K562 (cell line): ENCODE measurements around the gene NAA80. TPM values are rescaled to one million over a fixed set of nuclear protein-coding genes. Genes with fewer than 3 reads are reported as not detected.

Source experiments
- BDP1 ChIP-seq: IDR thresholded peaks from 3 replicates; pipeline ENCODE4 v1.6.1; 2011; ENCODE audit not compliant: insufficient read length, insufficient read depth
- CAMTA2 ChIP-seq: fragments of 250-450 bp; sonication (Bioruptor Pico); conservative IDR thresholded peaks from 2 replicates; pipeline ENCODE4 v1.5.1; 2022
- DDX20 ChIP-seq: fragments of 450-650 bp; IDR thresholded peaks from 2 replicates; pipeline ENCODE4 v1.6.1; 2016; ENCODE audit warnings: missing genetic modification characterization, low read depth, mild to moderate bottlenecking, missing compliant biosample characterization, moderate library complexity
- ESRRA ChIP-seq: fragments of 450-650 bp; IDR thresholded peaks from 2 replicates; pipeline ENCODE4 v1.6.1; 2014; ENCODE audit warnings: low read depth, mild to moderate bottlenecking, moderate library complexity, borderline replicate concordance
- ETV6 ChIP-seq, 3 experiments: fragments of 150-350 bp in 1 of 3; sonication (generic) in 1 of 3; formaldehyde crosslinking in 1 of 3; IDR thresholded peaks; 2 replicates each; pipeline versions ENCODE4 v1.6.1 to v1.8.0; 2014 to 2022; ENCODE audit warnings: borderline replicate concordance in 2 of 3, low read depth in 2 of 3, antibody characterized with exemption in 1 of 3, low read length in 1 of 3, mild to moderate bottlenecking in 1 of 3, missing genetic modification reagents in 1 of 3
- HDAC3 ChIP-seq: fragments of 450-650 bp; IDR thresholded peaks from 2 replicates; pipeline ENCODE4 v1.6.1; 2018; ENCODE audit warnings: borderline replicate concordance, mild to moderate bottlenecking, moderate library complexity; ENCODE audit not compliant: partially characterized antibody
- NEUROD1 ChIP-seq: fragments of 150-350 bp; IDR thresholded peaks from 2 replicates; pipeline ENCODE4 v1.6.1; 2014; ENCODE audit warnings: borderline replicate concordance, low read length, low read depth; ENCODE audit not compliant: partially characterized antibody
- NFE2 ChIP-seq: IDR thresholded peaks from 2 replicates; pipeline ENCODE4 v1.6.1; 2014; ENCODE audit warnings: antibody characterized with exemption, low read depth
- SNIP1 ChIP-seq: fragments of 450-650 bp; IDR thresholded peaks from 2 replicates; pipeline ENCODE4 v1.7.1; 2017; ENCODE audit warnings: low read depth, mild to moderate bottlenecking
- THRAP3 ChIP-seq: fragments of 450-650 bp; IDR thresholded peaks from 2 replicates; pipeline ENCODE4 v1.6.1; 2016; ENCODE audit warnings: mild to moderate bottlenecking, inconsistent platforms, borderline replicate concordance
- TOE1 ChIP-seq, 2 experiments: fragments of 450-650 bp in 1 of 2; sonication (generic) in 1 of 2; formaldehyde crosslinking in 1 of 2; IDR thresholded peaks; 2 replicates each; pipeline versions ENCODE4 v1.7.1 to v1.8.0; 2016 to 2022; ENCODE audit warnings: borderline replicate concordance in 2 of 2, mild to moderate bottlenecking in 2 of 2, antibody characterized with exemption in 1 of 2, inconsistent platforms in 1 of 2, low read depth in 1 of 2, missing genetic modification reagents in 1 of 2, moderate library complexity in 1 of 2
- U2AF1 ChIP-seq: fragments of 200-400 bp; formaldehyde crosslinking; optimal IDR thresholded peaks from 2 replicates; pipeline ENCODE3; 2017; ENCODE audit warnings: mild to moderate bottlenecking, low read depth, low read length, moderate library complexity
- ZBED1 ChIP-seq: IDR thresholded peaks from 2 replicates; pipeline ENCODE4 v1.6.1; 2014
- ZBTB8A ChIP-seq: fragments of 450-650 bp; IDR thresholded peaks from 2 replicates; pipeline ENCODE4 v1.6.1; 2018; ENCODE audit warnings: mild to moderate bottlenecking, moderate library complexity; ENCODE audit not compliant: partially characterized antibody
- ZNF354B ChIP-seq: fragments of 250-450 bp; sonication (Bioruptor Pico); IDR thresholded peaks from 2 replicates; pipeline ENCODE4 v1.4.0; 2020
- ZNF778 ChIP-seq: fragments of 450-650 bp; formaldehyde crosslinking; IDR thresholded peaks from 2 replicates; pipeline ENCODE4 v1.4.0; 2020; ENCODE audit warnings: mild to moderate bottlenecking, moderate library complexity
- polyA plus RNA-seq, 8 experiments: library from polyadenylated mRNA; depleted of rRNA in 4 of 8; stranded (reverse) in 5 of 8; unstranded in 3 of 8; fragments of >200 nt; fragmentation: Nextera tagmentation in 2 of 8; fragmentation: Illumina TruSeq in 1 of 8; extraction: Ambion mirVana in 2 of 8; extraction: Trizol in 1 of 8; gene quantifications; 2 replicates each; pipeline versions ENCODE4 v1.2.1 to v1.2.3, GENCODE V29; 2011 to 2014; ENCODE audit warnings: inconsistent platforms in 1 of 8, missing spikeins in 1 of 8
- total RNA-seq, 7 experiments: library from RNA; depleted of rRNA in 6 of 7; stranded (reverse); fragments of >200 nt in 6 of 7; fragmentation: Illumina TruSeq in 2 of 7; extraction: Trizol in 2 of 7; gene quantifications; 2 replicates each; pipeline versions ENCODE4 v1.2.1 to v1.2.3, GENCODE V29; 2011 to 2021; ENCODE audit warnings: low replicate concordance in 1 of 7
- TF ChIP-seq, protein P1 (sequence below): fragments of 250-450 bp; sonication (Bioruptor Pico); IDR thresholded peaks from 2 replicates; pipeline ENCODE4 v1.5.0; 2020; ENCODE audit warnings: mild to moderate bottlenecking, borderline replicate concordance
- TF ChIP-seq, protein P2 (sequence below): fragments of 250-450 bp; sonication (Bioruptor Pico); IDR thresholded peaks from 2 replicates; pipeline ENCODE4 v1.6.1; 2021; ENCODE audit warnings: mild to moderate bottlenecking
- TF ChIP-seq, protein P3 (sequence below): fragments of 250-450 bp; sonication (Bioruptor Pico); IDR thresholded peaks from 2 replicates; pipeline ENCODE4 v1.8.0; 2021; ENCODE audit warnings: mild to moderate bottlenecking, moderate library complexity
- TF ChIP-seq, protein P4 (sequence below): fragments of 250-450 bp; sonication (Bioruptor Pico); IDR thresholded peaks from 2 replicates; pipeline ENCODE4 v1.4.0; 2020; ENCODE audit warnings: borderline replicate concordance

The NAA80 gene
- total and polyA plus RNA-seq, 9 of the 15 experiments (the other 6 are each of a cell fraction or from before 2014, with no cell fraction given) = 0.82 to 24.0 (median 8.6) TPM

DNA sequence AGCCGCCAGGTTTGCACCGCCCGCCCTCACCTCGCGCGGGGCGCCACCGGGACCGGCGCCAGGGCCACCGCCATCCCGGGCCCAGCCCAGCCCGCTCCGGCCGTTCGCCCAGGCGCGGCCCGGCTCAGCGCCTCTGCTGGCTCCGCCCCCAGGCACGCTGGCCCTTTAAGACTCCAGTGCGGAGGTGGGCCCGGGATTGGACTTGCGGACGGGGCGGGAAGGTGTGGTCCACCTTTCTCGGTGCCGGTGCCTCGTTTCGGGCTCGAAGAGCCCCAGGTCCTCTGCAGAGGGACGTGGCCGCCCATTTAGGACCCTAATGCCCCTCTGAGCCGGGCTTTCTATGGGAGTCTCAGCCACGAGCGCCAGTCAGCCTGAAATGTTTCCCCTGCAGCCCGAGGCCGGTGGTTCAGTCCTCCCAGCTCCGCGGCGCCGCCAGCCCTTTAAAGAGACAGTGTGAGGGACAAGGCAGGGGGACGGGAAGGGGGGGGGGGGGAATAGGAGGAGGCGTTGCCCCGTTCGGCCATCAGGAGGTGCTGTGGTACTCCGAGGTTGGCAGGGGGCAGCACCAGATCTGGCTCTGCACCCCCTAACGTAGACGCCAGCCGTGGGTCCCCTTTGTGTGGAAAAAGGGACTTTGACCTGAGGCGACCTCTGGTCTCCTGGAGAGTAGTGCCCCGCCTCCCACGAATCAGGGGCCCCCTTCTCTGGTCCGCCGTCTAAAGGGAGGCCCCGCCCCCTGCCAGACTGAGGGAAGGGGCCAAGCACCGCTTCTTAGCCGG, 22.3 kb upstream of the NAA80 start (continued):
- TF ChIP-seq CAMTA2 (CRISPR knock-in tag) = no peak
- TF ChIP-seq, protein P1, sequence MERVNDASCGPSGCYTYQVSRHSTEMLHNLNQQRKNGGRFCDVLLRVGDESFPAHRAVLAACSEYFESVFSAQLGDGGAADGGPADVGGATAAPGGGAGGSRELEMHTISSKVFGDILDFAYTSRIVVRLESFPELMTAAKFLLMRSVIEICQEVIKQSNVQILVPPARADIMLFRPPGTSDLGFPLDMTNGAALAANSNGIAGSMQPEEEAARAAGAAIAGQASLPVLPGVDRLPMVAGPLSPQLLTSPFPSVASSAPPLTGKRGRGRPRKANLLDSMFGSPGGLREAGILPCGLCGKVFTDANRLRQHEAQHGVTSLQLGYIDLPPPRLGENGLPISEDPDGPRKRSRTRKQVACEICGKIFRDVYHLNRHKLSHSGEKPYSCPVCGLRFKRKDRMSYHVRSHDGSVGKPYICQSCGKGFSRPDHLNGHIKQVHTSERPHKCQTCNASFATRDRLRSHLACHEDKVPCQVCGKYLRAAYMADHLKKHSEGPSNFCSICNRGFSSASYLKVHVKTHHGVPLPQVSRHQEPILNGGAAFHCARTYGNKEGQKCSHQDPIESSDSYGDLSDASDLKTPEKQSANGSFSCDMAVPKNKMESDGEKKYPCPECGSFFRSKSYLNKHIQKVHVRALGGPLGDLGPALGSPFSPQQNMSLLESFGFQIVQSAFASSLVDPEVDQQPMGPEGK (CRISPR knock-in tag) = no peak
- TF ChIP-seq, protein P2, sequence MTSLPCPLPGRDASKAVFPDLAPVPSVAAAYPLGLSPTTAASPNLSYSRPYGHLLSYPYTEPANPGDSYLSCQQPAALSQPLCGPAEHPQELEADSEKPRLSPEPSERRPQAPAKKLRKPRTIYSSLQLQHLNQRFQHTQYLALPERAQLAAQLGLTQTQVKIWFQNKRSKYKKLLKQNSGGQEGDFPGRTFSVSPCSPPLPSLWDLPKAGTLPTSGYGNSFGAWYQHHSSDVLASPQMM (CRISPR knock-in tag) = no peak
- TF ChIP-seq, protein P3, sequence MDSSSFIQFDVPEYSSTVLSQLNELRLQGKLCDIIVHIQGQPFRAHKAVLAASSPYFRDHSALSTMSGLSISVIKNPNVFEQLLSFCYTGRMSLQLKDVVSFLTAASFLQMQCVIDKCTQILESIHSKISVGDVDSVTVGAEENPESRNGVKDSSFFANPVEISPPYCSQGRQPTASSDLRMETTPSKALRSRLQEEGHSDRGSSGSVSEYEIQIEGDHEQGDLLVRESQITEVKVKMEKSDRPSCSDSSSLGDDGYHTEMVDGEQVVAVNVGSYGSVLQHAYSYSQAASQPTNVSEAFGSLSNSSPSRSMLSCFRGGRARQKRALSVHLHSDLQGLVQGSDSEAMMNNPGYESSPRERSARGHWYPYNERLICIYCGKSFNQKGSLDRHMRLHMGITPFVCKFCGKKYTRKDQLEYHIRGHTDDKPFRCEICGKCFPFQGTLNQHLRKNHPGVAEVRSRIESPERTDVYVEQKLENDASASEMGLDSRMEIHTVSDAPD (CRISPR knock-in tag) = no peak
- TF ChIP-seq NFE2 = no peak
- TF ChIP-seq ESRRA = no peak; the same call in 1 of the 2 replicates
- no peak for TF ChIP-seq ZBED1
- TF ChIP-seq NEUROD1 = peak; percentile 97
- TF ChIP-seq ETV6 (IDR thresholded peaks at IDR 0.05; ENCODE audit: borderline replicate concordance in 1 of 2, low read depth in 2 of 2, low read length in 1 of 2) = no peak
- TF ChIP-seq ETV6 (CRISPR knock-in tag; IDR thresholded peaks at IDR 0.05; ENCODE audit: borderline replicate concordance) = no peak
- no peak for TF ChIP-seq HDAC3
- TF ChIP-seq THRAP3 = no peak
- TF ChIP-seq SNIP1 = peak; percentile 83; the same call in 1 of the 2 replicates
- no peak for TF ChIP-seq DDX20 (tag)
- peak; percentile 100 for TF ChIP-seq TOE1 (IDR thresholded peaks at IDR 0.05; ENCODE audit: borderline replicate concordance)
- no peak for TF ChIP-seq TOE1 (CRISPR knock-in tag; IDR thresholded peaks at IDR 0.05; ENCODE audit: borderline replicate concordance, low read depth)
- no peak for TF ChIP-seq ZNF778
- TF ChIP-seq ZBTB8A = no peak
- TF ChIP-seq BDP1 = no peak
- TF ChIP-seq, protein P4, sequence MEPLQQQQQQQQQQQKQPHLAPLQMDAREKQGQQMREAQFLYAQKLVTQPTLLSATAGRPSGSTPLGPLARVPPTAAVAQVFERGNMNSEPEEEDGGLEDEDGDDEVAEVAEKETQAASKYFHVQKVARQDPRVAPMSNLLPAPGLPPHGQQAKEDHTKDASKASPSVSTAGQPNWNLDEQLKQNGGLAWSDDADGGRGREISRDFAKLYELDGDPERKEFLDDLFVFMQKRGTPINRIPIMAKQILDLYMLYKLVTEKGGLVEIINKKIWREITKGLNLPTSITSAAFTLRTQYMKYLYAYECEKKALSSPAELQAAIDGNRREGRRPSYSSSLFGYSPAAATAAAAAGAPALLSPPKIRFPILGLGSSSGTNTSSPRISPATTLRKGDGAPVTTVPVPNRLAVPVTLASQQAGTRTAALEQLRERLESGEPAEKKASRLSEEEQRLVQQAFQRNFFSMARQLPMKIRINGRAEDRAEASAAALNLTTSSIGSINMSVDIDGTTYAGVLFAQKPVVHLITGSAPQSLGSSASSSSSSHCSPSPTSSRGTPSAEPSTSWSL = no peak
- no peak for TF ChIP-seq U2AF1
- TF ChIP-seq ZNF354B (CRISPR knock-in tag) = no peak
